Activated naive CD4-positive, alpha-beta T cell treated with anti-CD3 and anti-CD28 coated beads for 36 hours (primary cell): ENCODE data around the gene CFHR2. TPM values are rescaled to one million over a fixed set of nuclear protein-coding genes. Genes with fewer than 3 reads are reported as not detected.
"Not testable (repeated sequence)": the region's sequence is repeated elsewhere in the genome, so short reads cannot be mapped to it uniquely, and the experiment has no call there.

ENCODE experiments used
- CTCF ChIA-PET: fragments of 350-600 bp; sonication (Branson Sonifier 250); formaldehyde crosslinking; loops from one replicate; lab custom pipeline; 2021; ENCODE audit warnings: antibody characterized with exemption; lab: Charles Lee
- DNase-seq: peaks from one replicate; pipeline ENCODE4 v3.0.0-alpha.2; 2020
- H3K27ac Mint-ChIP-seq: one replicate; pipeline ENCODE4 v1.8.0; 2021; ENCODE audit warnings: mild to moderate bottlenecking, mixed read lengths
- H3K27me3 Mint-ChIP-seq: one replicate; pipeline ENCODE4 v1.8.0; 2021; ENCODE audit warnings: low read depth, mixed read lengths
- H3K36me3 Mint-ChIP-seq: one replicate; pipeline ENCODE4 v1.8.0; 2021; ENCODE audit warnings: low read depth, mixed read lengths
- H3K4me1 Mint-ChIP-seq: one replicate; pipeline ENCODE4 v1.8.0; 2021; ENCODE audit warnings: low read depth, mixed read lengths
- H3K4me3 Mint-ChIP-seq: one replicate; pipeline ENCODE4 v1.8.0; 2021; ENCODE audit warnings: mild to moderate bottlenecking, moderate library complexity, mixed read lengths
- H3K9me3 Mint-ChIP-seq: one replicate; pipeline ENCODE4 v1.8.0; 2021; ENCODE audit warnings: mixed read lengths
- intact Hi-C: fragments of 100-400 bp; cut with micrococcal nuclease; formaldehyde crosslinking; loops from one replicate; pipeline ENCODE4 v1.15.1; 2023
- total RNA-seq, 2 experiments: library from RNA; stranded (reverse); gene quantifications; one replicate each; pipeline ENCODE4 v1.2.3, GENCODE V29; 2021

CFHR2 gene
- total RNA-seq: not detected

- intact Hi-C loops, CTCF ChIA-PET: not testable (repeated sequence)
Observed at GRCh38 chr1:196943568-196943967, at the start of gene CFHR2. Gene CFHR2, plus strand, starts transcription at chr1:196943738. Its CDS starts 143 bp downstream, at chr1:196943881.

GRCh38 chr1:196896355-196896754 lies 47.2 kb upstream of the CFHR2 start:
- CTCF ChIA-PET: no interaction called here
- H3K4me3 Mint-ChIP-seq: no peak overlapping the region
- no peaks in the 10 kb centered on the region for H3K4me1 Mint-ChIP-seq
- DNase-seq: no peak
- intact Hi-C loops: no loop called here
- no peaks in the 10 kb centered on the region for H3K9me3 Mint-ChIP-seq
- H3K36me3 Mint-ChIP-seq: no peaks in the 10 kb centered on the region
- peaks cover 16% of the 10 kb centered on the region for H3K27me3 Mint-ChIP-seq
- H3K27ac Mint-ChIP-seq: no peak overlapping the region

More at GRCh38 chr1:196943568-196943967, at the start of gene CFHR2:
- not testable (repeated sequence) for H3K4me3 Mint-ChIP-seq, H3K27me3 Mint-ChIP-seq, DNase-seq, H3K27ac Mint-ChIP-seq, H3K36me3 Mint-ChIP-seq, H3K4me1 Mint-ChIP-seq, H3K9me3 Mint-ChIP-seq

- Mint-ChIP-seq H3K27ac (no peak overlapping the region), H3K9me3 (no peaks in the 10 kb centered on the region), H3K27me3 (peaks cover 19% of the 10 kb centered on the region), H3K4me3 (no peak overlapping the region), H3K36me3 (no peaks in the 10 kb centered on the region), H3K4me1 (no peaks in the 10 kb centered on the region)
- intact Hi-C loops: no loop called here
- no peak for DNase-seq
- CTCF ChIA-PET: no interaction called here
Observed at GRCh38 chr1:196897158-196897828, 46.2 kb upstream of the CFHR2 start.

- no peak overlapping the region for H3K27ac Mint-ChIP-seq
- no peaks in the 10 kb centered on the region for H3K4me1 Mint-ChIP-seq
- peaks cover 15% of the 10 kb centered on the region for H3K27me3 Mint-ChIP-seq
- intact Hi-C loops: no loop called here
- no peak overlapping the region for H3K4me3 Mint-ChIP-seq
- H3K9me3 Mint-ChIP-seq: no peaks in the 10 kb centered on the region
- no peak for DNase-seq
- CTCF ChIA-PET: no interaction called here
- no peaks in the 10 kb centered on the region for H3K36me3 Mint-ChIP-seq
Observed at GRCh38 chr1:196902344-196902743, 41.2 kb upstream of the CFHR2 start.

- H3K4me3 Mint-ChIP-seq: no peak overlapping the region
- intact Hi-C loops: no loop called here
- CTCF ChIA-PET: no interaction called here
- H3K4me1 Mint-ChIP-seq: no peaks in the 10 kb centered on the region
- H3K36me3 Mint-ChIP-seq: no peaks in the 10 kb centered on the region
- no peaks in the 10 kb centered on the region for H3K9me3 Mint-ChIP-seq
- no peak for DNase-seq
- no peaks in the 10 kb centered on the region for H3K27me3 Mint-ChIP-seq
- no peak overlapping the region for H3K27ac Mint-ChIP-seq
Observed at GRCh38 chr1:196910215-196910614, 33.3 kb upstream of the CFHR2 start.

GRCh38 chr1:196912283-196912682 lies 31.3 kb upstream of the CFHR2 start:
- CTCF ChIA-PET, H3K4me1 Mint-ChIP-seq, H3K27me3 Mint-ChIP-seq, H3K27ac Mint-ChIP-seq, intact Hi-C loops, H3K36me3 Mint-ChIP-seq, H3K4me3 Mint-ChIP-seq, DNase-seq, H3K9me3 Mint-ChIP-seq: not testable (repeated sequence)

GRCh38 chr1:196926839-196927238 lies 16.7 kb upstream of the CFHR2 start:
- intact Hi-C loops, H3K27ac Mint-ChIP-seq, CTCF ChIA-PET, DNase-seq, H3K4me3 Mint-ChIP-seq, H3K27me3 Mint-ChIP-seq, H3K9me3 Mint-ChIP-seq, H3K4me1 Mint-ChIP-seq, H3K36me3 Mint-ChIP-seq: not testable (repeated sequence)

GRCh38 chr1:196932853-196933252 lies 10.7 kb upstream of the CFHR2 start:
- H3K36me3 Mint-ChIP-seq, H3K4me3 Mint-ChIP-seq, DNase-seq, H3K9me3 Mint-ChIP-seq, H3K27me3 Mint-ChIP-seq, H3K4me1 Mint-ChIP-seq, H3K27ac Mint-ChIP-seq, CTCF ChIA-PET, intact Hi-C loops: not testable (repeated sequence)

GRCh38 chr1:196933531-196934189 lies 9.9 kb upstream of the CFHR2 start:
- CTCF ChIA-PET: no interaction called here
- Mint-ChIP-seq H3K36me3 (no peaks in the 10 kb centered on the region), H3K27me3 (no peaks in the 10 kb centered on the region), H3K4me1 (no peaks in the 10 kb centered on the region), H3K27ac (no peak overlapping the region), H3K4me3 (no peak overlapping the region), H3K9me3 (no peaks in the 10 kb centered on the region)
- intact Hi-C loops: no loop called here
- no peak for DNase-seq

GRCh38 chr1:196941474-196941873 lies 2.1 kb upstream of the CFHR2 start:
- H3K9me3 Mint-ChIP-seq, H3K4me3 Mint-ChIP-seq, intact Hi-C loops, DNase-seq, H3K27ac Mint-ChIP-seq, H3K36me3 Mint-ChIP-seq, H3K4me1 Mint-ChIP-seq, CTCF ChIA-PET, H3K27me3 Mint-ChIP-seq: not testable (repeated sequence)

- H3K9me3 Mint-ChIP-seq: no peaks in the 10 kb centered on the region
- DNase-seq: no peak
- no peaks in the 10 kb centered on the region for H3K27me3 Mint-ChIP-seq
- no peaks in the 10 kb centered on the region for H3K36me3 Mint-ChIP-seq
- H3K27ac Mint-ChIP-seq: no peak overlapping the region
- CTCF ChIA-PET: no interaction called here
- H3K4me3 Mint-ChIP-seq: no peak overlapping the region
- intact Hi-C loops: no loop called here
- no peaks in the 10 kb centered on the region for H3K4me1 Mint-ChIP-seq
Observed at GRCh38 chr1:196951711-196952394, 8.3 kb downstream of the CFHR2 start.

GRCh38 chr1:196954778-196955177 lies 11.2 kb downstream of the CFHR2 start:
- H3K27me3 Mint-ChIP-seq: no peaks in the 10 kb centered on the region
- H3K27ac Mint-ChIP-seq: no peak overlapping the region
- H3K4me3 Mint-ChIP-seq: no peak overlapping the region
- CTCF ChIA-PET: interaction anchor here (0.7 kb wide), 1 partner anchor 402 kb away, joined by 3 read pairs; no protein-coding TSS in a partner anchor
- DNase-seq: no peak
- no peaks in the 10 kb centered on the region for H3K36me3 Mint-ChIP-seq
- intact Hi-C loops: no loop called here
- H3K4me1 Mint-ChIP-seq: no peaks in the 10 kb centered on the region
- no peaks in the 10 kb centered on the region for H3K9me3 Mint-ChIP-seq

- no peaks in the 10 kb centered on the region for H3K9me3 Mint-ChIP-seq
- no peaks in the 10 kb centered on the region for H3K36me3 Mint-ChIP-seq
- CTCF ChIA-PET: no interaction called here
- no peaks in the 10 kb centered on the region for H3K4me1 Mint-ChIP-seq
- no peak overlapping the region for H3K4me3 Mint-ChIP-seq
- intact Hi-C loops: no loop called here
- DNase-seq: no peak
- H3K27me3 Mint-ChIP-seq: peaks cover 2% of the 10 kb centered on the region
- H3K27ac Mint-ChIP-seq: no peak overlapping the region
Observed at GRCh38 chr1:196955926-196956325, 12.4 kb downstream of the CFHR2 start.
